Measurements from ENCODE around the gene SP2.
"Not testable (repeated sequence)": the region's sequence is repeated elsewhere in the genome, so short reads cannot be mapped to it uniquely, and the experiment has no call there.

The SP2 gene

GRCh38 chr17:47924785-47925677, 29.0 kb downstream of the SP2 start:
- DNase-seq: no peak

GRCh38 chr17:47925678-47925988, 29.6 kb downstream of the SP2 start:
- no peak for DNase-seq

- no peak for DNase-seq
These were observed 31.9 kb downstream of the SP2 start for GRCh38 chr17:47927821-47928400.

GRCh38 chr17:47928415-47928814, 32.4 kb downstream of the SP2 start:
- DNase-seq: no peak

- DNase-seq: no peak
These were observed 33.4 kb downstream of the SP2 start for GRCh38 chr17:47929218-47930000.

- no peak for DNase-seq
These were observed 35.8 kb downstream of the SP2 start for GRCh38 chr17:47931848-47932247.

GRCh38 chr17:47934856-47935255, 38.8 kb downstream of the SP2 start:
- DNase-seq: no peak

- DNase-seq: not testable (repeated sequence)
These were observed 39.4 kb downstream of the SP2 start for GRCh38 chr17:47935468-47935867.

- DNase-seq: no peak
These were observed 39.9 kb downstream of the SP2 start for GRCh38 chr17:47935961-47936360.

- no peak for DNase-seq
These were observed 41.9 kb downstream of the SP2 start for GRCh38 chr17:47937941-47938340.

- peak; percentile 94 for DNase-seq
These were observed 45.4 kb downstream of the SP2 start, which contains the start of gene PNPO for GRCh38 chr17:47941246-47942095. TSS of gene PNPO (plus strand) at chr17:47941571. CDS start at chr17:47941676, 105 bp downstream.

GRCh38 chr17:47942096-47942510, 46.1 kb downstream of the SP2 start:
- no peak for DNase-seq

GRCh38 chr17:47942568-47942967, 46.5 kb downstream of the SP2 start:
- no peak for DNase-seq

- no peak for DNase-seq
These were observed 49.0 kb downstream of the SP2 start for GRCh38 chr17:47945080-47945479.

- no peak for DNase-seq
These were observed 49.8 kb downstream of the SP2 start for GRCh38 chr17:47945529-47946508.

GRCh38 chr17:47946516-47946915, 50.5 kb downstream of the SP2 start:
- no peak for DNase-seq

GRCh38 chr17:47946929-47947397, 50.9 kb downstream of the SP2 start:
- DNase-seq: no peak

- DNase-seq: no peak
These were observed 52.7 kb downstream of the SP2 start for GRCh38 chr17:47948706-47949196.

GRCh38 chr17:47949197-47949759, 53.2 kb downstream of the SP2 start:
- DNase-seq: peak; percentile 91

GRCh38 chr17:47949946-47950345, 53.9 kb downstream of the SP2 start:
- DNase-seq: no peak

- no peak for DNase-seq
These were observed 54.4 kb downstream of the SP2 start for GRCh38 chr17:47950448-47950847.
